Smooth muscle cell (in vitro differentiated cells): ENCODE measurements around the gene KCNK16. TPM values are rescaled to one million over a fixed set of nuclear protein-coding genes. Genes with fewer than 3 reads are reported as not detected.

Experiments
- DNase-seq: peaks from one replicate; lab custom pipeline; 2025; ENCODE audit not compliant: unreplicated experiment; lab: John Stamatoyannopoulos, UW
- H2AFZ ChIP-seq: fragments of 200-600 bp; sonication (generic); 2 replicates; pipeline ENCODE4 v1.6.0; 2016; ENCODE audit warnings: antibody characterized with exemption, low read depth, mild to moderate bottlenecking
- H3F3A ChIP-seq: fragments of 200-600 bp; sonication (generic); 2 replicates; pipeline ENCODE4 v1.6.0; 2017; ENCODE audit warnings: antibody characterized with exemption, low read depth
- H3K27ac ChIP-seq: fragments of 200-600 bp; sonication (generic); 2 replicates; pipeline ENCODE4 v1.5.1; 2016; ENCODE audit warnings: low read depth, mild to moderate bottlenecking
- H3K27me3 ChIP-seq: fragments of 200-600 bp; sonication (generic); 2 replicates; pipeline ENCODE4 v1.6.1; 2016; ENCODE audit warnings: low read depth, mild to moderate bottlenecking
- H3K36me3 ChIP-seq: fragments of 200-600 bp; sonication (generic); 2 replicates; pipeline ENCODE4 v1.5.1; 2016; ENCODE audit warnings: low read depth
- H3K4me1 ChIP-seq: fragments of 200-600 bp; sonication (generic); 2 replicates; pipeline ENCODE4 v1.5.1; 2016; ENCODE audit warnings: low read depth
- H3K4me2 ChIP-seq: fragments of 200-600 bp; sonication (generic); 2 replicates; pipeline ENCODE4 v1.6.0; 2016; ENCODE audit warnings: mild to moderate bottlenecking
- H3K4me3 ChIP-seq: fragments of 200-600 bp; sonication (generic); 2 replicates; pipeline ENCODE4 v1.5.1; 2016; ENCODE audit warnings: mild to moderate bottlenecking
- H3K79me2 ChIP-seq: fragments of 200-600 bp; sonication (generic); 2 replicates; pipeline ENCODE4 v1.6.0; 2016; ENCODE audit warnings: low read depth, mild to moderate bottlenecking
- H3K9ac ChIP-seq: fragments of 200-600 bp; sonication (generic); 2 replicates; pipeline ENCODE4 v1.6.0; 2016; ENCODE audit warnings: low read depth
- H3K9me3 ChIP-seq: fragments of 200-600 bp; sonication (generic); replicated peaks from 2 replicates; pipeline ENCODE4 v1.5.1; 2016; ENCODE audit warnings: low read depth
- H4K20me1 ChIP-seq: fragments of 200-600 bp; sonication (generic); 2 replicates; pipeline ENCODE4 v1.6.0; 2016; ENCODE audit warnings: low read depth
- CTCF ChIP-seq: fragments of 200-600 bp; sonication (generic); IDR thresholded peaks from 2 replicates; pipeline ENCODE4 v1.5.1; 2017; ENCODE audit warnings: borderline replicate concordance, mild to moderate bottlenecking, antibody characterized with exemption; ENCODE audit not compliant: insufficient read depth, poor library complexity, severe bottlenecking
- WGBS: methylation state at CpG from one replicate; pipeline ENCODE4 v1.1.7; 2016; ENCODE audit warnings: low lambda C conversion rate; 5-methylcytosine and 5-hydroxymethylcytosine counted together
- polyA plus RNA-seq: library from polyadenylated mRNA; unstranded; fragments of >200 nt; fragmentation: Nextera tagmentation; extraction: Ambion mirVana; gene quantifications from 2 replicates; pipeline ENCODE4 v1.2.1, GENCODE V29; 2016
- total RNA-seq: library from RNA; depleted of rRNA; stranded (reverse); fragments of >200 nt; gene quantifications from 2 replicates; pipeline ENCODE4 v1.2.3, GENCODE V29; 2014

The KCNK16 gene
- total and polyA plus RNA-seq, 2 experiments from 2014 or later: not detected

GRCh38 chr6:39314273-39314795 is 8.2 kb downstream of the KCNK16 start, which contains the start of gene KCNK17:
Gene KCNK17, minus strand, starts transcription at chr6:39314419. Its CDS starts 99 bp downstream, at chr6:39314320.
- Histone ChIP-seq H3K4me3 (no peak within 1 kb of the TSS), H3K79me2 (no peaks in the 10 kb centered on the region), H3K9me3 (no peaks in the 10 kb centered on the region), H3K4me1 (peaks cover 4% of the 10 kb centered on the region), H2AFZ (no peak within 1 kb of the TSS), H3K27ac (no peak within 1 kb of the TSS), H3K4me2 (peak within 1 kb of the TSS; percentile 36), H3K9ac (no peak within 1 kb of the TSS), H3F3A (no peaks in the 10 kb centered on the region), H3K36me3 (no peaks in the 10 kb centered on the region), H4K20me1 (no peaks in the 10 kb centered on the region), H3K27me3 (peaks cover 91% of the 10 kb centered on the region)
- WGBS: 19% methylated on average over 28 of the region's 28 CpGs
- no peak for DNase-seq
- no peak for TF ChIP-seq CTCF

- no peak for DNase-seq
- no peaks in the 10 kb centered on the region for H3K36me3 ChIP-seq
- 3% methylated on average over 60 of the region's 80 CpGs for WGBS
- H3K4me1 ChIP-seq: peaks cover 4% of the 10 kb centered on the region
- H3K9ac ChIP-seq: no peak overlapping the region
- H3K9me3 ChIP-seq: no peaks in the 10 kb centered on the region
- no peak overlapping the region for H3K27ac ChIP-seq
- H3K4me3 ChIP-seq: no peak overlapping the region
- no peaks in the 10 kb centered on the region for H3K79me2 ChIP-seq
- no peak overlapping the region for H2AFZ ChIP-seq
- peak overlapping the region; percentile 36 for H3K4me2 ChIP-seq
- TF ChIP-seq CTCF: no peak
- no peaks in the 10 kb centered on the region for H3F3A ChIP-seq
- H4K20me1 ChIP-seq: no peaks in the 10 kb centered on the region
- peaks cover 86% of the 10 kb centered on the region for H3K27me3 ChIP-seq
Observed at GRCh38 chr6:39313526-39314272, 8.8 kb downstream of the KCNK16 start.

- H3K4me3 ChIP-seq: no peak overlapping the region
- DNase-seq: no peak
Observed at GRCh38 chr6:39312912-39313525, 9.5 kb downstream of the KCNK16 start.

More at GRCh38 chr6:39312912-39313525, 9.5 kb downstream of the KCNK16 start:
- Histone ChIP-seq H4K20me1 (no peaks in the 10 kb centered on the region), H3F3A (no peaks in the 10 kb centered on the region), H3K36me3 (no peaks in the 10 kb centered on the region), H3K4me1 (peaks cover 4% of the 10 kb centered on the region), H3K79me2 (no peaks in the 10 kb centered on the region), H3K27me3 (peaks cover 79% of the 10 kb centered on the region), H3K9me3 (no peaks in the 10 kb centered on the region), H3K27ac (no peak overlapping the region), H3K4me2 (no peak overlapping the region), H2AFZ (no peak overlapping the region), H3K9ac (no peak overlapping the region)
- TF ChIP-seq CTCF: no peak
- WGBS: 37% methylated on average over 39 of the region's 45 CpGs
